Measurements from ENCODE around the gene ANKRD33B. TPM values are rescaled to one million over a fixed set of nuclear protein-coding genes. Genes with fewer than 3 reads are reported as not detected.

The ANKRD33B gene
- total RNA-seq, 1 experiment from 2014 or later, result 9.6 TPM

- H3K36me3 ChIP-seq, result peaks cover 34% of the 10 kb centered on the region
- no peaks in the 10 kb centered on the region for H3K9me3 ChIP-seq
- DNase-seq, result no peak
- H3K27me3 ChIP-seq, result no peaks in the 10 kb centered on the region
- no peak overlapping the region for H3K4me3 ChIP-seq
Measured at GRCh38 chr5:10705747-10706146, 141.9 kb downstream of the ANKRD33B start.

GRCh38 chr5:10706326-10706725 is 142.5 kb downstream of the ANKRD33B start:
- Histone ChIP-seq H3K27me3 (no peaks in the 10 kb centered on the region), H3K36me3 (peaks cover 31% of the 10 kb centered on the region), H3K9me3 (no peaks in the 10 kb centered on the region), H3K4me3 (no peak overlapping the region)
- no peak for DNase-seq

Other genes starting within 250 kb of the ANKRD33B start
- 67.5 and 72.8 TPM in 2 replicates for gene MARCHF6, start 210.4 kb upstream of the ANKRD33B start, total RNA-seq (2014; rRNA removed; shearing (Covaris generic); ENCODE audit: low replicate concordance)
- gene ROPN1L, start 122.2 kb upstream of the ANKRD33B start, total RNA-seq (2014; rRNA removed; shearing (Covaris generic); ENCODE audit: low replicate concordance), result 3.0 and 5.4 TPM in 2 replicates
- gene DAP, start 197.2 kb downstream of the ANKRD33B start, total RNA-seq (2014; rRNA removed; shearing (Covaris generic); ENCODE audit: low replicate concordance), result 20.1 and 26.4 TPM in 2 replicates

Measured in MG63 (cell line).